ENCODE data around the gene SHCBP1L. TPM values are rescaled to one million over a fixed set of nuclear protein-coding genes. Genes with fewer than 3 reads are reported as not detected.

Gene SHCBP1L
- total and polyA plus RNA-seq, 9 of the 15 experiments (the other 6 are each of a cell fraction or from before 2014, with no cell fraction given) = not detected

- TF ChIP-seq MXD1 (CRISPR knock-in tag; IDR thresholded peaks at IDR 0.05; ENCODE audit: borderline replicate concordance, poor library complexity, severe bottlenecking) (no peak), ZNF583 (CRISPR knock-in tag; IDR thresholded peaks at IDR 0.05) (no peak), NFRKB (IDR thresholded peaks at IDR 0.05; ENCODE audit: low read depth) (no peak), ZNF232 (CRISPR knock-in tag; IDR thresholded peaks at IDR 0.05) (no peak), FOXP1 (CRISPR knock-in tag; IDR thresholded peaks at IDR 0.05) (no peak), ZNF408 (CRISPR knock-in tag; IDR thresholded peaks at IDR 0.05; ENCODE audit: low read depth) (no peak), ZNF778 (CRISPR knock-in tag; IDR thresholded peaks at IDR 0.05) (no peak)
- FAIRE-seq = no peak
- in situ Hi-C loops (cut with MboI) = no loop called here
Measured at GRCh38 chr1:182993746-182994145, 40.8 kb upstream of the SHCBP1L start.

More at GRCh38 chr1:182993746-182994145, 40.8 kb upstream of the SHCBP1L start:
- H3K27me3 ChIP-seq (ENCODE audit: control insufficient read depth in 2 of 2, insufficient read depth in 2 of 2, low read length in 2 of 2) = peaks cover 0 to 7% of the 10 kb centered on the region in 2 experiments; a peak in 3 of 5 replicates
- intact Hi-C loops (cut with micrococcal nuclease) = no loop called here
- H3K9ac ChIP-seq (ENCODE audit: insufficient read depth in 1 of 2, low read depth in 2 of 2, low read length in 2 of 2) = no peak overlapping the region
- ATAC-seq = no peak
- no peaks in the 10 kb centered on the region for H3K4me1 ChIP-seq (replicated peaks in 1 of 2; ENCODE audit: control insufficient read depth in 2 of 2, insufficient read depth in 2 of 2, low read length in 2 of 2)
- no peak overlapping the region for H3K4me3 ChIP-seq
- BruUV-seq (replicated peaks) = no TSS peak
- no peaks in the 10 kb centered on the region for H3K79me2 ChIP-seq (ENCODE audit: control insufficient read depth, insufficient read depth, low read length)
- H3K27ac ChIP-seq (ENCODE audit: extremely low read depth, low read depth, low read length) = no peak overlapping the region
- H3K9me3 ChIP-seq (replicated peaks; ENCODE audit: control insufficient read depth, insufficient read depth, low read depth, low read length) = no peaks in the 10 kb centered on the region
- POLR2A ChIA-PET = interaction anchor here (1.1 kb wide), 1 partner anchor 9 kb away, joined by 3 read pairs; no protein-coding TSS in a partner anchor
- CTCF ChIA-PET (ENCODE audit: low intra/inter-chr PET ratio) = interaction anchor here (0.6 kb wide), 1 partner anchor 19 kb away, joined by 3 read pairs; no protein-coding TSS in a partner anchor
- no peaks in the 10 kb centered on the region for H3K9me1 ChIP-seq (ENCODE audit: control insufficient read depth, insufficient read depth, low read length)
- no peak overlapping the region for H2AFZ ChIP-seq (ENCODE audit: low read depth, low read length)
- H4K20me1 ChIP-seq (replicated peaks; ENCODE audit: control insufficient read depth, insufficient read depth, low read length) = no peaks in the 10 kb centered on the region
- H3K4me2 ChIP-seq (ENCODE audit: insufficient read depth, low read length) = no peak overlapping the region
- H3K36me3 ChIP-seq (ENCODE audit: control insufficient read depth, insufficient read depth, low read length) = no peaks in the 10 kb centered on the region
- DNase-seq (ENCODE audit: extremely low read depth in 1 of 4, low spot score in 3 of 4) = no peak

All from K562 (cell line).